GM19397 (cell line): ENCODE results near the gene ITPKB.
"Not testable (repeated sequence)": the region's sequence is repeated elsewhere in the genome, so short reads cannot be mapped to it uniquely, and the experiment has no call there.

Experiments used
- ATAC-seq: cut with Tn5 transposase; IDR thresholded peaks from one replicate; pipeline ENCODE4 v1.9.1; 2021; ENCODE audit warnings: mild to moderate bottlenecking, moderate library complexity; ENCODE audit not compliant: unreplicated experiment

Gene ITPKB

DNA sequence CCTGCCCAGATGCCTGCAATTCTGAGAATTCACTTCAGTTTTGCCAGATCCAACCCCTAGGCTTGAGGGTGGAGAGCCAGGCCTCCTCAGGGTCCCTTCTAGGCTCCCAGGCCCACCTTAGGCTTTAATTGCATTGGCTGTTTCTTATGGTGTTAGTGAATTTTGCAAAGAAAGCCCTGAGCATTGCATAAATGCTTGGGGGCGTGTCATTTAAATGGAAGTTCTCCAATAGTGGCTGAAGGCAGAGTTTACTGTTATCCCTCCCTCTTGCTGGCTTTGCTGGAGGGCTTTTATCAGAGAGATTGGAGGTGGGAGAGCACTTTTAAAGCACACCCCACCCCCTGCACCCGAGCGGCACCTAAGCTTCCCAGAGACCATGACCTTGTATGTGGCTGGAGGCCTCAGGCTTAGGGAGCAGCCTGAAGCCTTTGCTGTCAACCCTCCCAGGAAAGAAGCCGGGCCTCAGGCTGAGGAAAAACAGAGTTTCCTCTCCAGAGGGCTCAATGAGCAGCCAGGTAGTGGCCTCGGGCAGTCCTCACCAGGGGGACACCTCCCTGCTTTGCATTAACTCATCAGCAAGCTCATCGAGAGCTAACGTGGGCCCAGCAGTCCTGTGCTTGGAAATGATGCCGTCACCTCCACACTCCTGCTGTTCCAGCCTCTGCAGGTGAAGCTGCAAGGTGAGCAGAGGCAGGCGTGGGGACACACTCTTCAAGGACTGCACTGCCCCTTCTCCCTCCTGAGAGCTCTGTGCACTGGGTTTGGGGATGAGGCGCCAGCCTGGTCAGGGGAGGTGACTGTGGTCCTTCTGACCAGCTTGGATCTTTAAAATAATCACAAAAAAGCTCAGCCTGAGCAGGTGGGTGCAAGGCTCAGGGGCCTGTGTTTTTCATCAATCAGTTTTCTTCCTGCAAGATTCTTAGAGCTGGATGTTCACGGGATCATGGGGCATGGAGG, 132.5 kb downstream of the ITPKB start:
- no peak for ATAC-seq

GRCh38 chr1:226605318-226605950, 133.6 kb downstream of the ITPKB start:
- ATAC-seq, result no peak

GRCh38 chr1:226604560-226605317, 134.3 kb downstream of the ITPKB start:
- ATAC-seq, result no peak

DNA sequence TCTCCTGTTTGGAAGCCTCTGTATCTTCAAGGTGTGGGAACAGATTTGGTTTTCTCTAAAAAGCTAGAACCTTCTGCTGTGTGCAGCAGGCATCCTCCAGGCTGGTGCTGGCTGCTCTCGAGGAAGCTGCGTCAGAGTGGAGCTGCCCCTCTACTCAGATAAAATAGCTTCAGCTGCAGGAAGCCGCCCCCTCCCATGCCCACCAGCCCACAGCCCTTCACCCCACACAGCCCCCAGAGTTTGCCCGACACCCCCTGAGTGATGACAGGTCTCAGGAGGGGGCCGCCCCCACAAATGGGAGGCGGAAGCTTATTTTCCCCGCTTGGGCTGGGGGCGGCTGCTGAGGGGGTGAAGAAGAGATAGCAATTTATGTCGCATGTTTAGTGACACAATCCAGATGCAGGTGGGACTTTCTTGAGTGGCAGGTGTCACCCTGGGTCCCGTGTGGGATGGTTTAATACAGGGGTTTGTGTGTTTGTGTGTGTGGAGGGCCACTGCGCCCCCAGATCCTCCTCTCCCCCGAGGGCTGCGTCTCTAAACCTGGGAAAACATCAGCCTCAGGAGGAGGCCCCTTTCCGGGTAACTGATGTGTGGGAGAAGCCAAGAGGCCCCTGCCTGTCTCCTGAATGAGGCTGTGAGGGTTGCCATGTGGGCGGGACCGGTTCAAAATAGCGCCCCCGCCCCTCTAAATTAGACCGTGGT, 135.1 kb downstream of the ITPKB start:
- ATAC-seq, result no peak

DNA sequence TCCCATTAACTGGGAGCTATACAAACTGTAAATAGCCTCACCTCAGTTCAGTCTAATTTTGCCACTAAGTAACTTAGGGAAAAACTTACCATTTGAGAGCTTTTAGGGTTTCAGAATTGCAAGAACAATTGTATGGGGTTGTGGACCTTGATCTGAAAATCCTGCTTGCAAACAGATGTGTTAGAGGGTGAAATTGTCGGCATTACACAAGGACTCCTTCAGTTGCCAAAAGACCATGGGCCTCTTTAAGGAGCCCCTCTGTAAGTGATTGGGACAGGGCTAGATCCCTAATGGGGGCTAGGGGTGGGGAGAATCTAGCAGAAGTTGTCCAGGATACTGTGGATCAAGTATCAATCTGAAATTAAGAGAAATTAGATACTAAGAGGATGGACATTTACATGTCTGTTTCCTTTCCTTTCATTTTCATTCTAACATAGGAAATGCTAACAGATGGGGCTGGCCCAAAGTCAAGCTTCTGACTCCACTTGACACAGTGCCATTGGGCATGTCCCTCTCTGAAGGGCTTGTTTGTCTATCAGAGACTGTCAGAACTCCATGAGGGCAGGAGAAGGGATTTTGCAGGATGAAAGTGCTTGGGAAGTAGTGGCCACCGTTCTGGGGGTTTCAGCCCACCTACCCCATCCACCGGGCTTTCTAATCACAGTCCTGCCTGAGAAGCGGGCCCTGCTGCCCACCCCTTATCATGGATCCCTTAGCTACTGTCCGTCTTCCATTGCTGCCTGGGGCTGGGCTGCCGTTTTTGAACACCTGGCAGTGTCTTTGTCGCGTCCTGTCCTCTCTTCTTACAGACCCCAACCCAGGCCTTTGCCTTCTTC, 135.8 kb downstream of the ITPKB start:
- ATAC-seq, result no peak

- ATAC-seq, result no peak
Observed at GRCh38 chr1:226602186-226603021, 136.7 kb downstream of the ITPKB start.

DNA sequence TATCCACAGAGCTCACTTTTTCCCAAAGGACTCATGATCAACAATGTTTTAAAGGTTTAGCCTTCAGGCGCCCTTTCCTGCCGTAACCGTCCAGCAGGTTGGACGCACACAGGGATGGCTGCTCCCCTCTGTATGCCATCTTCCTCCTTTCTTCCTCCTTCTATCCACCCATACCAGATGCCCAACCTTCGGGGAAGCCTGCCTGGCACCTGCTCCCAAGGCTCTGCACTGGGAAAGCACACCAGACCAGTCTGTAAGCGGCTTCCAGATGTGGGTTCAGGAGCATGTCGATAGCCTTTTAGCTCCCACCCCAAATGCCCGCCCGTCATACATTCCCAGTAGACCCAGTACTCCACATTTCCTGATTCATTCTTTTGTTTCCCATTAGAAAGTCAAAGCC, 137.6 kb downstream of the ITPKB start:
- no peak for ATAC-seq

GRCh38 chr1:226600254-226600653, 138.8 kb downstream of the ITPKB start:
- no peak for ATAC-seq

DNA sequence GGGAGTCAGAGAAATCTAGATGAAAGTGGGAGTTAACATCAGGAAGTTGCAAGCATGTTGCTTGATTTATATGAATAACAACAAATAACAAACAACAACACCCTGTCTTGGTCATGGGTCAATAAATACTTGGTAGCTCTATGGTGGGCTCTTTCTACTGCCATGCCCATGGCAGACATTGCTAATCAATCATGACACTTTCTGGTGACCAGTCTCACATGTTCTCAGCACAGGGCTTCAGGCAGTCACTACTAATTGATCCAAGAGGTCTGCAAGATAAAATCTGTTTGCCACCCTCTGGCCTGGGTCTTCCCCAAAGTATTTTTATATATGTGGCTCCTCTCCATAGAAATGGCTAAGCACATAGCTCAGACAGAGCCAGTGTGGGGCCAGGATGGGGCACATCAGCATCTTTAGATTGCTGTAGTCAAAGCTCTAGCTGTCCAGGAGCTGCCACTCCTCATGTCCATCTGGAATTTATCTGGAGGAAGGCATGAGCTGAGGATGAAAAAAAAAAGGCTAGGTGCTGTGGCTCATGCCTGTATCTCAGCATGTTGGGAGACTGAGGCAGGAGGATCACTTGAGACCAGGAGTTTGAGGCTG, 139.3 kb downstream of the ITPKB start:
- no peak for ATAC-seq

GRCh38 chr1:226598955-226599354, 140.1 kb downstream of the ITPKB start:
- ATAC-seq, result not testable (repeated sequence)

DNA sequence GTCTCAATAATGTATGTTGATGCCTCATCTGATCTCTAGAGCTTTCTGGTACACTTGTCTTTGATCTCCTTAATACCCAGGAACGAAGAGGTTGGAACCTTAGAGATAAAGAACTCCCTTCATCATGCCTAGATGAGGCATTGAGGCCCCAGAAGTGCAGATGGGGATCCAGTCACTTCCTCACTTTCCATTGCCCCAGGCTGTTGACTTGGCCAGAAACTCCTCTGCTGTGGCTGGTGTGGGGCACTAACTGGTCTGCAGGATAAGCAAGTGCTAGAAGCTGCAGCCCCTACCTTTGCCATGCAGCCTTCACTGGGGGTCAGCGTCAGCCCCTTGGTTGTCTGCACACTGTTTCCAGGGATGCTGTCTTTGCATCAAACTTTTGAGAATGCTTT, 140.6 kb downstream of the ITPKB start:
- ATAC-seq, result no peak

- ATAC-seq, result no peak
Observed at GRCh38 chr1:226597616-226598454, 141.2 kb downstream of the ITPKB start.

- ATAC-seq, result no peak
Observed at GRCh38 chr1:226596531-226597165, 142.4 kb downstream of the ITPKB start.

DNA sequence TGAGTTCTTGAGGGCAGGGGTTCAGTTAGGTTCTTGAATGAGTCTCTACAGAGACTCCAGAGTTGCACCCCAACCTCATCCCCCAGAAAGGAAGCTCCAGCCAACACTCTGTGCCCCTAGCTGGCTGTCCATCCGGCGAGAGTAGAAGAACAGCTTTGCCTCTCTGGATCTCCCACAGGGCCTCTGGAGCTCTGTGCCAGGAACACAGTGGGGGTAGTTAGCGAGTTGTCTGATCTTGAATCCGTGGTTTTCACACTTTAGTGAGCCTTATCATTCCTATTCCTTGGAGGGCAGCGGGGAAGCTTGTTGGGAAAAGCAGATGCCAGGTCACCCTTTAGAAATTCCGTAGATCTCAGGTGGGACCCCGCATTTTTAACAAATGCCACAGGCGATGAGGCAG, 145.5 kb downstream of the ITPKB start:
- ATAC-seq, result no peak

DNA sequence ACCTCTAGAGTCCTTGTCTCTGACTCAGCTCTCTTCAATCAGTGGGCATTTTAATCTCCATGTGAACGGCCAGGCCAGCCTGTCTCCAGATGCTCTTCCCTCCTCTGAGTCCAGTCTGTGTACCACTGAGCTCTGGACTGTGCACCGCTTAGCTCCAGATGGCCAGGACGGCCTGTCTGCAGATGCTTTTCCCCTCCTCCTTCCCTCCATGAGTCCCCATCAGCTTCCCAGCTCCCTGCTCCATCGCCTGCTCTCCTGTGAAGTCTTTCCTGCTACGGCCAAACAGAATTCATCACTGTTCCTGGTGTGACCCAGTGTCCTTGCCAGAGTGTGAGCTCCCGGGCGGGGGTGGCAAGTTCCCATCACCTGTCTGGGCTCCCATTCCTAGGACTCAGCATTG, 148.5 kb downstream of the ITPKB start:
- no peak for ATAC-seq

- ATAC-seq, result no peak
Observed at GRCh38 chr1:226589008-226589733, 149.9 kb downstream of the ITPKB start.

- no peak for ATAC-seq
Observed at GRCh38 chr1:226588484-226588883, 150.6 kb downstream of the ITPKB start.
